ENCODE measurements around the gene FUT1.

GRCh38 chr19:48713041-48713863, 39.2 kb downstream of the FUT1 start:
- TF ChIP-seq, protein P1, sequence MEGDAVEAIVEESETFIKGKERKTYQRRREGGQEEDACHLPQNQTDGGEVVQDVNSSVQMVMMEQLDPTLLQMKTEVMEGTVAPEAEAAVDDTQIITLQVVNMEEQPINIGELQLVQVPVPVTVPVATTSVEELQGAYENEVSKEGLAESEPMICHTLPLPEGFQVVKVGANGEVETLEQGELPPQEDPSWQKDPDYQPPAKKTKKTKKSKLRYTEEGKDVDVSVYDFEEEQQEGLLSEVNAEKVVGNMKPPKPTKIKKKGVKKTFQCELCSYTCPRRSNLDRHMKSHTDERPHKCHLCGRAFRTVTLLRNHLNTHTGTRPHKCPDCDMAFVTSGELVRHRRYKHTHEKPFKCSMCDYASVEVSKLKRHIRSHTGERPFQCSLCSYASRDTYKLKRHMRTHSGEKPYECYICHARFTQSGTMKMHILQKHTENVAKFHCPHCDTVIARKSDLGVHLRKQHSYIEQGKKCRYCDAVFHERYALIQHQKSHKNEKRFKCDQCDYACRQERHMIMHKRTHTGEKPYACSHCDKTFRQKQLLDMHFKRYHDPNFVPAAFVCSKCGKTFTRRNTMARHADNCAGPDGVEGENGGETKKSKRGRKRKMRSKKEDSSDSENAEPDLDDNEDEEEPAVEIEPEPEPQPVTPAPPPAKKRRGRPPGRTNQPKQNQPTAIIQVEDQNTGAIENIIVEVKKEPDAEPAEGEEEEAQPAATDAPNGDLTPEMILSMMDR (IDR thresholded peaks at IDR 0.05 in 2 of 3, conservative IDR thresholded peaks at IDR 0.05 in 1 of 3; ENCODE audit: control insufficient read depth in 2 of 3, extremely low read depth in 1 of 3, insufficient read depth in 1 of 3, low read depth in 3 of 3, low read length in 3 of 3) = peak in 2 of 3 experiments; percentile 14; a peak in 1 of 6 replicates
- TF ChIP-seq, protein P2, sequence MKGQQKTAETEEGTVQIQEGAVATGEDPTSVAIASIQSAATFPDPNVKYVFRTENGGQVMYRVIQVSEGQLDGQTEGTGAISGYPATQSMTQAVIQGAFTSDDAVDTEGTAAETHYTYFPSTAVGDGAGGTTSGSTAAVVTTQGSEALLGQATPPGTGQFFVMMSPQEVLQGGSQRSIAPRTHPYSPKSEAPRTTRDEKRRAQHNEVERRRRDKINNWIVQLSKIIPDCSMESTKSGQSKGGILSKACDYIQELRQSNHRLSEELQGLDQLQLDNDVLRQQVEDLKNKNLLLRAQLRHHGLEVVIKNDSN (IDR thresholded peaks at IDR 0.05; ENCODE audit: borderline replicate concordance, extremely low read length, insufficient read depth, low read depth, low read length) = no peak
- no peak for TF ChIP-seq EZH2 (IDR thresholded peaks at IDR 0.05; ENCODE audit: borderline replicate concordance, control insufficient read depth, low read depth, low read length)
- no peak for TF ChIP-seq MYC (IDR thresholded peaks at IDR 0.05; ENCODE audit: insufficient read depth, insufficient read length, insufficient replicate concordance, low read length, severe bottlenecking)

Data from GM12878 (cell line).